K562 (cell line): ENCODE measurements around the gene OR5M11. TPM values are rescaled to one million over a fixed set of nuclear protein-coding genes. Genes with fewer than 3 reads are reported as not detected.

Experiments
- ATAC-seq: fragments of 200-7000 bp; cut with Tn5 transposase; 3 replicates; pipeline ENCODE4 v1.9.1; 2020; ENCODE audit warnings: moderate library complexity
- BruUV-seq: library from RNA; stranded (reverse); fragments of 400-500 nt; replicated peaks from 2 replicates; lab custom pipeline; 2021; lab: Mats Ljungman, UMichigan
- CTCF ChIA-PET: fragments of 300-600 bp; formaldehyde crosslinking; extraction: SDS; loops from one replicate; lab custom pipeline; 2021; ENCODE audit warnings: low intra/inter-chr PET ratio; lab: Yijun Ruan, JAX
- POLR2A ChIA-PET: fragments of 300-600, 350-650 bp; sonication (Branson Sonifier 250); formaldehyde crosslinking; extraction: SDS; loops from one replicate; lab custom pipeline; 2021; ENCODE audit warnings: antibody characterized with exemption, inconsistent platforms; lab: Yijun Ruan, JAX
- DNase-seq, 4 experiments: peaks; one replicate each; pipeline versions ENCODE4 v3.0.0 to v3.0.0-alpha.2; 2011 to 2018; ENCODE audit warnings: low spot score in 3 of 4, mixed read lengths in 3 of 4; ENCODE audit errors: extremely low read depth in 1 of 4
- FAIRE-seq: peaks from 2 replicates; lab custom pipeline; 2011; peaks lifted over from hg19 to GRCh38; lab: Jason Lieb, UNC
- H2AFZ ChIP-seq: 2 replicates; pipeline ENCODE4 v1.6.0; 2011; ENCODE audit warnings: low read depth, low read length, control low read depth, inconsistent platforms
- H3K27ac ChIP-seq: fragments of 200-600 bp; 3 replicates; pipeline ENCODE4 v1.8.0; 2011; ENCODE audit warnings: low read depth, mild to moderate bottlenecking, control low read depth, inconsistent platforms, low read length, moderate library complexity, mixed read lengths; ENCODE audit errors: extremely low read depth
- H3K27me3 ChIP-seq, 2 experiments: fragments of 300-600 bp in 1 of 2; 2 replicates in 1 of 2; 3 replicates in 1 of 2; pipeline versions ENCODE4 v1.6.0 to v1.8.0; 2011; ENCODE audit warnings: inconsistent platforms in 2 of 2, low read length in 2 of 2, mild to moderate bottlenecking in 1 of 2, mixed read lengths in 1 of 2, moderate library complexity in 1 of 2; ENCODE audit not compliant: control insufficient read depth in 2 of 2, insufficient read depth in 2 of 2
- H3K36me3 ChIP-seq: fragments of 300-600 bp; 3 replicates; pipeline ENCODE4 v1.8.0; 2011; ENCODE audit warnings: mild to moderate bottlenecking, low read length, inconsistent platforms; ENCODE audit not compliant: control insufficient read depth, insufficient read depth
- H3K4me1 ChIP-seq, 2 experiments: fragments of 200-600 bp in 1 of 2; replicated peaks in 1 of 2; 2 replicates in 1 of 2; 3 replicates in 1 of 2; pipeline versions ENCODE4 v1.5.1 to v1.8.0; 2011; ENCODE audit warnings: inconsistent platforms in 2 of 2, low read length in 2 of 2, mild to moderate bottlenecking in 1 of 2, mixed read lengths in 1 of 2, moderate library complexity in 1 of 2; ENCODE audit not compliant: control insufficient read depth in 2 of 2, insufficient read depth in 2 of 2
- H3K4me2 ChIP-seq: 2 replicates; pipeline ENCODE4 v1.6.1; 2011; ENCODE audit warnings: low read length, control low read depth, inconsistent platforms, mixed read lengths; ENCODE audit not compliant: insufficient read depth
- H3K4me3 ChIP-seq: fragments of 200-600 bp; sonication (generic), shearing (Covaris generic); 2 replicates; pipeline ENCODE4 v1.5.1; 2016; ENCODE audit warnings: control low read depth, inconsistent platforms
- H3K79me2 ChIP-seq: fragments of 200-600 bp; 3 replicates; pipeline ENCODE4 v1.8.0; 2011; ENCODE audit warnings: low read length, inconsistent platforms; ENCODE audit not compliant: control insufficient read depth, insufficient read depth
- H3K9ac ChIP-seq, 2 experiments: 2 replicates each; pipeline versions ENCODE4 v1.6.0 to v1.6.1; 2011; ENCODE audit warnings: low read depth in 2 of 2, low read length in 2 of 2, control low read depth in 1 of 2, inconsistent platforms in 1 of 2, mild to moderate bottlenecking in 1 of 2, mixed read lengths in 1 of 2; ENCODE audit not compliant: insufficient read depth in 1 of 2
- H3K9me1 ChIP-seq: one replicate; pipeline ENCODE4 v1.6.0; 2011; ENCODE audit warnings: inconsistent platforms, mild to moderate bottlenecking, low read length, moderate library complexity; ENCODE audit not compliant: control insufficient read depth, insufficient read depth
- H3K9me3 ChIP-seq: replicated peaks from 2 replicates; pipeline ENCODE4 v1.5.1; 2011; ENCODE audit warnings: low read depth, low read length, inconsistent platforms; ENCODE audit not compliant: control insufficient read depth, insufficient read depth
- H4K20me1 ChIP-seq: replicated peaks from 2 replicates; pipeline ENCODE4 v1.6.1; 2011; ENCODE audit warnings: low read length, inconsistent platforms, mixed read lengths; ENCODE audit not compliant: control insufficient read depth, insufficient read depth
- BCL6 ChIP-seq: fragments of 250-450 bp; sonication (Bioruptor Pico); IDR thresholded peaks from 2 replicates; pipeline ENCODE4 v1.4.0; 2020
- CBX2 ChIP-seq: fragments of 200-600 bp; sonication (generic); IDR thresholded peaks from one replicate; pipeline ENCODE4 v1.6.1; 2012; ENCODE audit warnings: mild to moderate bottlenecking, low read length, inconsistent platforms; ENCODE audit not compliant: insufficient read depth, poor library complexity, severe bottlenecking
- IRF2 ChIP-seq: sonication (generic); formaldehyde crosslinking; IDR thresholded peaks from 2 replicates; pipeline ENCODE4 v1.8.1; 2022; ENCODE audit warnings: mild to moderate bottlenecking, missing genetic modification reagents
- MBD2 ChIP-seq: sonication (generic); IDR thresholded peaks from 2 replicates; pipeline ENCODE4 v1.6.1; 2016; ENCODE audit warnings: low read depth, borderline replicate concordance
- MLLT1 ChIP-seq, 2 experiments: fragments of 450-650 bp; IDR thresholded peaks; 2 replicates each; pipeline ENCODE4 v1.6.1; 2016
- NCOR1 ChIP-seq: fragments of 450-650 bp; IDR thresholded peaks from 2 replicates; pipeline ENCODE4 v1.6.1; 2016; ENCODE audit warnings: mild to moderate bottlenecking, moderate library complexity
- PCBP1 ChIP-seq: fragments of 200-400 bp; formaldehyde crosslinking; IDR thresholded peaks from 2 replicates; pipeline ENCODE4 v1.6.1; 2018; ENCODE audit warnings: mild to moderate bottlenecking, low read depth, low read length; ENCODE audit not compliant: poor library complexity, severe bottlenecking
- PHB2 ChIP-seq: fragments of 450-650 bp; IDR thresholded peaks from 2 replicates; pipeline ENCODE4 v1.6.1; 2017; ENCODE audit warnings: low read depth
- U2AF2 ChIP-seq: fragments of 200-400 bp; formaldehyde crosslinking; optimal IDR thresholded peaks from 2 replicates; pipeline ENCODE3; 2017; ENCODE audit warnings: low read depth, mild to moderate bottlenecking, low read length
- ZFP1 ChIP-seq: fragments of 450-650 bp; formaldehyde crosslinking; IDR thresholded peaks from 2 replicates; pipeline ENCODE4 v1.4.0; 2020; ENCODE audit warnings: mild to moderate bottlenecking, mixed read lengths
- ZNF23 ChIP-seq: fragments of 250-450 bp; sonication (Bioruptor Pico); IDR thresholded peaks from 2 replicates; pipeline ENCODE4 v1.4.0; 2020; ENCODE audit warnings: mild to moderate bottlenecking
- WGBS: fragments of 100-300 bp; shearing (Covaris generic); methylation state at CpG from one replicate; pipeline ENCODE4 v1.1.6; 2016; ENCODE audit warnings: low coverage, mixed read lengths; ENCODE audit not compliant: insufficient coverage; ENCODE audit errors: missing lambda C conversion rate; 5-methylcytosine and 5-hydroxymethylcytosine counted together
- in situ Hi-C: fragments of 300-500 bp; cut with MboI; formaldehyde crosslinking; loops from 4 replicates; pipeline ENCODE4 v1.15.0; 2018; ENCODE audit warnings: inconsistent platforms, mixed read lengths
- intact Hi-C: fragments of 100-400 bp; cut with micrococcal nuclease; formaldehyde crosslinking; loops from 2 replicates; pipeline ENCODE4 v1.14.2; 2022
- polyA plus RNA-seq, 8 experiments: library from polyadenylated mRNA; depleted of rRNA in 4 of 8; stranded (reverse) in 5 of 8; unstranded in 3 of 8; fragments of >200 nt; fragmentation: Nextera tagmentation in 2 of 8; fragmentation: Illumina TruSeq in 1 of 8; extraction: Ambion mirVana in 2 of 8; extraction: Trizol in 1 of 8; gene quantifications; 2 replicates each; pipeline versions ENCODE4 v1.2.1 to v1.2.3, GENCODE V29; 2011 to 2014; ENCODE audit warnings: inconsistent platforms in 1 of 8, missing spikeins in 1 of 8
- total RNA-seq, 7 experiments: library from RNA; depleted of rRNA in 6 of 7; stranded (reverse); fragments of >200 nt in 6 of 7; fragmentation: Illumina TruSeq in 2 of 7; extraction: Trizol in 2 of 7; gene quantifications; 2 replicates each; pipeline versions ENCODE4 v1.2.1 to v1.2.3, GENCODE V29; 2011 to 2021; ENCODE audit warnings: low replicate concordance in 1 of 7
- TF ChIP-seq, protein P1 (sequence below): fragments of 450-650 bp; formaldehyde crosslinking; IDR thresholded peaks from 2 replicates; pipeline ENCODE4 v1.4.0; 2020; ENCODE audit warnings: mild to moderate bottlenecking, mixed read lengths

OR5M11 gene
- total and polyA plus RNA-seq, 9 of the 15 experiments (the other 6 are each of a cell fraction or from before 2014, with no cell fraction given), result not detected

DNA sequence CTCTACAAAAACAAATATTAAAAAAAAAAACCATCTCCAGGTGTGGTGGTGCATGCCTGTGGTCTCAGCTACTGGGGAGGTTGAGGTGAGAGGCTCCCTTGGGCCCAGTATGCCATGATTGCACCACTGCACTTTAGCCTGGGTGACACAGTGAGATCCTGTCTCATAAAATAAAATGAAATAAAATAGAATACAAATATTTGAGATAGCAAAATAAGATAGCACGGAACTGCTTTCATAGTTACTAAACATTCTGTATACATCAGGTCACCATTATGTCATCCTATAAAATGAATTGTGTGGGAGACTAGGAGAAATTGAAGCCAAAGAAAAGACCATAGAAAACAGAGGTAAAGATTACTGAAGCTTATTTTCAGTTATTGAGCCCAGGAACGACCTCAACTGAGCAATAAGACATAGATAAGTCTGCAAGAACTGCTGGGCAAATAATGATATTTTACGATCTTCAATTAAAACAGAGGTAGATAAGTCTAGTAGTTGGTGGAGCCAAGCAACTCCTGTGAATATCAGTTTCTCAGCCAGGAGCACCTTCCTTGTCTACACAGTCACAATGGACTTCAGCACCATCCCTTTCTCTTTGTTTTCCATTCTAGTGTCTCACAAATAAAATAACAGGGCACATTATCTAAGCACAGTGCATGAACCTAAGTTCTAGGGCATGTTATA, 9.9 kb downstream of the OR5M11 start:
- Histone ChIP-seq H4K20me1 (no peaks in the 10 kb centered on the region), H3K4me3 (no peak overlapping the region), H2AFZ (no peak overlapping the region), H3K9me1 (no peaks in the 10 kb centered on the region), H3K4me1 (no peaks in the 10 kb centered on the region), H3K79me2 (no peaks in the 10 kb centered on the region), H3K36me3 (no peaks in the 10 kb centered on the region), H3K4me2 (no peak overlapping the region), H3K9ac (no peak overlapping the region), H3K27me3 (no peaks in the 10 kb centered on the region), H3K27ac (no peak overlapping the region), H3K9me3 (no peaks in the 10 kb centered on the region)
- intact Hi-C loops (no loop called here), in situ Hi-C loops (no loop called here)
- WGBS, result 0% methylated on average over 3 of the region's 3 CpGs
- no peak for ATAC-seq
- ChIA-PET CTCF (no interaction called here), POLR2A (no interaction called here)
- no TSS peak for BruUV-seq
- DNase-seq, result no peak
- FAIRE-seq, result no peak
- TF ChIP-seq PCBP1 (no peak), ZNF23 (CRISPR knock-in tag) (no peak), IRF2 (CRISPR knock-in tag) (no peak), ZFP1 (CRISPR knock-in tag) (no peak), U2AF2 (no peak), CBX2 (no peak), MBD2 (no peak), MLLT1 (IDR thresholded peaks at IDR 0.05) (no peak), NCOR1 (no peak), BCL6 (CRISPR knock-in tag) (no peak), PHB2 (no peak)
- TF ChIP-seq, protein P1, sequence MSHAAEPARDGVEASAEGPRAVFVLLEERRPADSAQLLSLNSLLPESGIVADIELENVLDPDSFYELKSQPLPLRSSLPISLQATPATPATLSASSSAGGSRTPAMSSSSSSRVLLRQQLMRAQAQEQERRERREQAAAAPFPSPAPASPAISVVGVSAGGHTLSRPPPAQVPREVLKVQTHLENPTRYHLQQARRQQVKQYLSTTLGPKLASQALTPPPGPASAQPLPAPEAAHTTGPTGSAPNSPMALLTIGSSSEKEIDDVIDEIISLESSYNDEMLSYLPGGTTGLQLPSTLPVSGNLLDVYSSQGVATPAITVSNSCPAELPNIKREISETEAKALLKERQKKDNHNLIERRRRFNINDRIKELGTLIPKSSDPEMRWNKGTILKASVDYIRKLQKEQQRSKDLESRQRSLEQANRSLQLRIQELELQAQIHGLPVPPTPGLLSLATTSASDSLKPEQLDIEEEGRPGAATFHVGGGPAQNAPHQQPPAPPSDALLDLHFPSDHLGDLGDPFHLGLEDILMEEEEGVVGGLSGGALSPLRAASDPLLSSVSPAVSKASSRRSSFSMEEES (CRISPR knock-in tag), result no peak
